Cerebellar cortex (tissue), 1 donor: ENCODE measurements around the gene HTT.
A peak's percentile ranks its signal among the peaks of the same experiment; 100 is the strongest.

Source experiments
- DNase-seq: peaks from one replicate; pipeline ENCODE4 v3.0.0-alpha.2; 2015; ENCODE audit warnings: low spot score

HTT gene

DNA sequence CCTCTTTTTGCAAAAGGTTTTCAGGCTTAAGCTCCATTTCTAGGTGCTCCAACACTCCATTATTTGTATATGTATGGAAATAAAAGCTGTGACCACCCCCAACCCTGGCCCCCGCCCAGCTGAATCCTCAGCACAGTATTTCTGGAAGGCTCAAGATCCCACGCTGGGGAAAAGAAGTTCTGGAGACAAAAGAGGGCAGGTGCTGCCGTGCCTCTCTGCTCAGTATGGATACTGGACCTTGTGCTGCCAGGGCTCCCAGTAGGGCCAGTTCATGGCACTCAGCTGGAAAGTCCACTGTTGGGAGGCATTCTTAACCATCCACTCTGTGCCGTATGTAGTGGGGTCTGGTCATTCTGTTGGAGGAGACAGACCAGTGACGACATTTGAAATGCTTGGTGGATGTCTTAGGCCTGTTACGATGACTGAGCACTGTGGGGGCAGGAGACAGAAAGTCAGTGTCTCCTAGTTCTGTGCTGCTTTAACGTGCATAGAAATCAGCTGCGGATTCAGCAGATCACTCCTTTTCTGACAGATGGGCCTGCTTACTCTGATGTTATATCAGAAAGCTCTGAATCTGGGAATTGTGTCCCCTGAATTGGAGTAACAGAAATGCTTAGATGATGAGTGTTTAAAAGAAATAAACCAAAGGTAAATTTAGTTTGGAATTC lies 126.1 kb downstream of the HTT start:
- no peak for DNase-seq

GRCh38 chr4:3201718-3202702 lies 127.5 kb downstream of the HTT start:
- DNase-seq, result no peak

GRCh38 chr4:3202836-3203820 lies 128.6 kb downstream of the HTT start:
- DNase-seq, result no peak

DNA sequence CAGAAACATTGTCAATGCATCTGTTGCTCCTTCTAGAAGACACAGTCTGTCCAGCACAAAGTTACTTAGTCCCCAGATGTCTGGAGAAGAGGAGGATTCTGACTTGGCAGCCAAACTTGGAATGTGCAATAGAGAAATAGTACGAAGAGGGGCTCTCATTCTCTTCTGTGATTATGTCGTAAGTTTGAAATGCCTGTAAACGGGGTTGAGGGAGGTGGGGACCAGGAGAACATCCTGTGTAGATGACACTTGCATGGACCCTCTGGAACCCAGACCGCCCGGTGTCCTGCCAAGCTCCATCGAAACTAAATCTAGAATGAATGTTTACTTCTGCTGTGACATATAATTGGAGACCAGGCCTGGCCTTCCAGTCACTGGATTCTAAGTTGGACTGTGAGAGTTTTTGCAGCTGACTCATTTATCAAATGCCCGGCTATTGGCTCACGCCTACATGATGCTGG lies 129.5 kb downstream of the HTT start:
- no peak for DNase-seq

GRCh38 chr4:3205995-3206394 lies 131.5 kb downstream of the HTT start:
- DNase-seq, result no peak

GRCh38 chr4:3206439-3207100 lies 132.1 kb downstream of the HTT start:
- no peak for DNase-seq

GRCh38 chr4:3207531-3208037 lies 133.1 kb downstream of the HTT start:
- no peak for DNase-seq

DNA sequence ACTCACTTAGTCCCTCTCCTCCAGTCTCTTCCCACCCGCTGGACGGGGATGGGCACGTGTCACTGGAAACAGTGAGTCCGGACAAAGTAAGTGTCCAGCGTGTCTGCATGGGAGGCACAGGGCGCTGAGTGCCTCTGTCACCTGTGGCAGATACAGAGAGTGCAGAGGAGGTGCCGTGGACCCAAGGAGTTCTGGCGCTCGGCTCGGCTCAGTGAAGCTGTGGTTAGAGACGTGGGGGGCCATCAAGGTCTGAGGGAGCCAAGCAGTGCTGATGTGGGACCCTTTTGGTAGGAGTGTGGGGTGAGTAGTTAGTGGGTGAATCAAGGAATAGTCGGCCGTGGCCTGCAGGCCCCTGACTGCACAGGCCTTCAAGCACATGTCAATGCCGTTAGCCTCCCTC lies 134.3 kb downstream of the HTT start:
- no peak for DNase-seq

DNA sequence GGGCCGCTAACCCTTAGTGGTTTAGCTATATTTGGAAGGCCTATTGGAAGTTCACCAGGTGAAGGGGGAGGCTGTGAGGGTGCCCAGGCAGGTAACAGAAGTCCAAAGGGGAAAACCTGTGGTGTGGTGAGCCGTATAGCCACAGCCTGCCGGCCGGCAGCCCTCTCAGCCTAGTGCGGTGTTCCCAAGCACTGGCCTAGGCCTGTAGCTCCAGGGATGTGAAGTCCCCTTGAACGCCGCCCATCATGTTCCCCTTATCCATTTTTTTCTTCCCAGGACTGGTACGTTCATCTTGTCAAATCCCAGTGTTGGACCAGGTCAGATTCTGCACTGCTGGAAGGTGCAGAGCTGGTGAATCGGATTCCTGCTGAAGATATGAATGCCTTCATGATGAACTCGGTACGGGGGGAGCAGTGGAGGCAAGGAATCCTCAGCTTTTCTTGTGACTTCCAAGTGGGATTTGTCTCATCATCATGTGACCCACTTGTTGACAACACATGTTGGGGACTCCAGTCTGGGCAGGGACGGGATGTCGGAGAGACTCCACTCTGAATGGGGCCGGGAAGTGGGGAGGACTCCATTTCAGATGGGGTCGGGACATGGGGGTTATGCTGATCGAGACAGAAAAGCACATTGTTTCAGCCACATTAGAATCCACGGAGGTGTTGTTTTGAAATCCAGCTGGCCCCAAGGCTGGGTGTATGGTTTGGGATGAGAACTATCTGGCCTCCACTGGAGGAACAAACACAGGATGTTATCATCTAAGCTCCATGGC lies 135.3 kb downstream of the HTT start:
- no peak for DNase-seq

- no peak for DNase-seq
Observed at GRCh38 chr4:3210467-3210866, 136.0 kb downstream of the HTT start.

GRCh38 chr4:3211866-3212265 lies 137.4 kb downstream of the HTT start:
- DNase-seq, result no peak

DNA sequence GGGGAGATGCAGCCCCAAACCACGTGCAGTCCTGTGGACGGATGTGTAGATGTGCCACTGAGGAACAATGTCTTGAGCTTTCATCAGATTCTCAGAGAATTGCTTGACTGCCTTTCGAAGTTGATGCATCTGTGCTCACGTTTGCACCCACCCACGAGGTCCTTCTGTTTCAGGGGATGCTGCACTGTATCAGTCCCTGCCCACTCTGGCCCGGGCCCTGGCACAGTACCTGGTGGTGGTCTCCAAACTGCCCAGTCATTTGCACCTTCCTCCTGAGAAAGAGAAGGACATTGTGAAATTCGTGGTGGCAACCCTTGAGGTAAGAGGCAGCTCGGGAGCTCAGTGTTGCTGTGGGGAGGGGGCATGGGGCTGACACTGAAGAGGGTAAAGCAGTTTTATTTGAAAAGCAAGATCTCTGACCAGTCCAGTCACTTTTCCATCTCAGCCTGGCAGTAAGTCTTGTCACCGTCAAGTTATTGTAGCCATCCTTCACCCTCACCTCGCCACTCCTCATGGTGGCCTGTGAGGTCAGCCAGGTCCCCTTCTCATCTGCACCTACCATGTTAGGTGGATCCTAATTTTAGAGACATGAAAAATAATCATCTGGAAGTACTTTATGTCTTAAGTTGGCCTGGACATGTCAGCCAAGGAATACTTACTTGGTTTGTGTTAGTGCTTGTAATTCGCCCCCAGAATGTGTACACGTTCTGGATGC lies 138.1 kb downstream of the HTT start:
- no peak for DNase-seq

GRCh38 chr4:3213106-3213425 lies 138.6 kb downstream of the HTT start:
- no peak for DNase-seq

DNA sequence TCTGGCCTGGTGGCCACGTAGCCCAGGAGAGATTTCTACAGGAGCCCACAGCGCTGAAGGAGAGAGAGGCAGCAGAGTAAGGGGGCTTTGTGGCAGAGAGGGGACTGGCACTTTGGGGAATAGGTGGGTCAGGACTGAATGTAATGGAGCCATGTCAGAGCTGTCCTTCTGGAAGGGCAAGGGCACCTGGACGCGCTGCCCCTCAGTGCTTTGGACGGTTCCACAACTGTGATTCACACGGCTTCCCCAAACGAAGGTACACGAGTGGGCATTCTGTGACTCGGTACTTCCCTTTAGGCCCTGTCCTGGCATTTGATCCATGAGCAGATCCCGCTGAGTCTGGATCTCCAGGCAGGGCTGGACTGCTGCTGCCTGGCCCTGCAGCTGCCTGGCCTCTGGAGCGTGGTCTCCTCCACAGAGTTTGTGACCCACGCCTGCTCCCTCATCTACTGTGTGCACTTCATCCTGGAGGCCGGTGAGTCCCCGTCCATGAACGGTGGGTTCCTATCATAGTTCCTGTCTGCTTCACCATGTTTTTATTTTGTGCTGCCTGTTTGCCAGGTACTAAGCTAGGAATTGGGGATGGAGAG lies 139.3 kb downstream of the HTT start:
- no peak for DNase-seq

GRCh38 chr4:3215256-3215655 lies 140.8 kb downstream of the HTT start:
- DNase-seq, result peak; percentile 48

GRCh38 chr4:3215733-3216132 lies 141.3 kb downstream of the HTT start:
- DNase-seq, result no peak

DNA sequence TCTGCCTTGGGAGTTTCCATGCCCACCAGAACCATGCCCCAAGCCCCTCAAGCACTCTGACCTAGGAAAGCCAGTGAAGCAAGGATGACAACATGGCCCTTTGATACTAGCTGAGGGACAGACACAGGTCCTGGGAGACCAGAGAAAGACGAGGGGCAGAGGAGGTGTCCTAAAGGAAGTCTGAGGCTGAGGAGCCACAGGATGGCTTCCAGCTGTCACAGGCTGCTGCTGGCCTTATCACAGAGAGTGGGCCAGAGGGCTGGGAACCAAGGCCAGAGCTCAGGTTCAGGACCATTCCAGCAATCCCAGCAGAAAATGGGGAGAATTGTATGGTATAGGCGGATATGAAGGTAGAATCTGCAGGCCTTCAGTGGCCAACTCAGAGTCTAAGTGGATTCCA lies 142.8 kb downstream of the HTT start:
- no peak for DNase-seq

DNA sequence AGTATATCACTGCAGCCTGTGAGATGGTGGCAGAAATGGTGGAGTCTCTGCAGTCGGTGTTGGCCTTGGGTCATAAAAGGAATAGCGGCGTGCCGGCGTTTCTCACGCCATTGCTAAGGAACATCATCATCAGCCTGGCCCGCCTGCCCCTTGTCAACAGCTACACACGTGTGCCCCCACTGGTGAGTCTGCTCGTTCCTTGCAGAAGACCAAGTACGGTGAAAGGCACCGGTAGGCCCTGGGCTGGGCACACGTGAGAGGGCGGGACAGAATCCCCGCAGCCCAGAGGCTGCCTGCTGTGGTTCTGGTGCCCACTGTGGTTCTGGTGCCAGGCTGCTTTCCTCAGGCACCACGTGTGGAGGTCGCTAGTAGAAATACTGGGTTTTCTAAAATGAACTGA lies 143.3 kb downstream of the HTT start:
- no peak for DNase-seq
